ENCODE data around the gene RECQL.

- TF ChIP-seq CTCF (IDR thresholded peaks at IDR 0.05; ENCODE audit: insufficient read depth, low read length), result no peak
- no peak for TF ChIP-seq GABPA (IDR thresholded peaks at IDR 0.05; ENCODE audit: low read depth)
- TF ChIP-seq, protein P1, sequence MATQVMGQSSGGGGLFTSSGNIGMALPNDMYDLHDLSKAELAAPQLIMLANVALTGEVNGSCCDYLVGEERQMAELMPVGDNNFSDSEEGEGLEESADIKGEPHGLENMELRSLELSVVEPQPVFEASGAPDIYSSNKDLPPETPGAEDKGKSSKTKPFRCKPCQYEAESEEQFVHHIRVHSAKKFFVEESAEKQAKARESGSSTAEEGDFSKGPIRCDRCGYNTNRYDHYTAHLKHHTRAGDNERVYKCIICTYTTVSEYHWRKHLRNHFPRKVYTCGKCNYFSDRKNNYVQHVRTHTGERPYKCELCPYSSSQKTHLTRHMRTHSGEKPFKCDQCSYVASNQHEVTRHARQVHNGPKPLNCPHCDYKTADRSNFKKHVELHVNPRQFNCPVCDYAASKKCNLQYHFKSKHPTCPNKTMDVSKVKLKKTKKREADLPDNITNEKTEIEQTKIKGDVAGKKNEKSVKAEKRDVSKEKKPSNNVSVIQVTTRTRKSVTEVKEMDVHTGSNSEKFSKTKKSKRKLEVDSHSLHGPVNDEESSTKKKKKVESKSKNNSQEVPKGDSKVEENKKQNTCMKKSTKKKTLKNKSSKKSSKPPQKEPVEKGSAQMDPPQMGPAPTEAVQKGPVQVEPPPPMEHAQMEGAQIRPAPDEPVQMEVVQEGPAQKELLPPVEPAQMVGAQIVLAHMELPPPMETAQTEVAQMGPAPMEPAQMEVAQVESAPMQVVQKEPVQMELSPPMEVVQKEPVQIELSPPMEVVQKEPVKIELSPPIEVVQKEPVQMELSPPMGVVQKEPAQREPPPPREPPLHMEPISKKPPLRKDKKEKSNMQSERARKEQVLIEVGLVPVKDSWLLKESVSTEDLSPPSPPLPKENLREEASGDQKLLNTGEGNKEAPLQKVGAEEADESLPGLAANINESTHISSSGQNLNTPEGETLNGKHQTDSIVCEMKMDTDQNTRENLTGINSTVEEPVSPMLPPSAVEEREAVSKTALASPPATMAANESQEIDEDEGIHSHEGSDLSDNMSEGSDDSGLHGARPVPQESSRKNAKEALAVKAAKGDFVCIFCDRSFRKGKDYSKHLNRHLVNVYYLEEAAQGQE (IDR thresholded peaks at IDR 0.05; ENCODE audit: insufficient replicate concordance, low read depth), result no peak
Observed at GRCh38 chr12:21542403-21542802, 41.0 kb upstream of the RECQL start.

All from HL-60 (cell line).